GM18526 (cell line): Measurements from ENCODE around the gene ASTN2.

ENCODE experiments used
- POLR2A ChIP-seq: IDR thresholded peaks from 3 replicates; pipeline ENCODE4 v1.6.1; 2011; ENCODE audit not compliant: insufficient read length; ENCODE audit errors: extremely low read depth

Gene ASTN2

DNA sequence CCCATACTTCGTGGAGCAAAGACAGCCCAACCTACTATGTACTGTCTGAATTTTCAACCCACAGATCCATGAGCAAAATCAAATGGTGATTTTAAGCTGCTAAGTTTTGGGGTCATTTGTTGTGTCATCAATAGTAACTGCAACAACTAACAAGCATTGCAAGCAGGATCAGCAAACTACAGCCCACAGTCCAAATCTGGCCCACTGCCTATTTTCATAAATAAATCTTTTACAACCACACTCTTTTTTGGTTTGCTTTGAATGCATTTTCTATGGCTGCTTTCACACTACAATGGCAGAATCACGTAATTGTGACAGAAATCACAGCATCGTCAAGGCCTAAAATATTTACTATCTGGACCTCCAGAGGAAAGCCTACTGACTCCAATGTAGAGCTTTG is 964.9 kb downstream of the ASTN2 start:
- no peak for TF ChIP-seq POLR2A

DNA sequence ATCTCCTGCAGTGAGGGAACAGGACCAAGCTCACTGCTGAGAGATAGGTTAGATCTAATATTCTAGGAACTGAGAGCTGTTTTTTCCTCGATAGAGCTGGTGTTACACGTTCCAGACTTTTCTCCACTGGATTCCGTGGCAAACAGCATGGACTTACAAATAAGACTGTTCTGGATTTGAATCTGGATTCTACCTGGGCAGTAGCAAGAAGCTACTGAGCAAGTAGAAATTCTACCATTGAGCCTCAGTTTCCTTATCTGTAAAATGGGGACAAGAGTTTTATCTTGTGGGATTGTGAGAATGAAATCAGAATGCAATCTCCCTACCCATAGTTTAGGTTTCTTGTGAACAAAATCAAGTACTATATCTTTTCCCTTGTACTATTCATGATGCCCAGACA is 966.4 kb downstream of the ASTN2 start:
- no peak for TF ChIP-seq POLR2A

- no peak for TF ChIP-seq POLR2A
Measured at GRCh38 chr9:116447934-116448333, 966.9 kb downstream of the ASTN2 start.

GRCh38 chr9:116442528-116442927 is 972.3 kb downstream of the ASTN2 start:
- TF ChIP-seq POLR2A = no peak

DNA sequence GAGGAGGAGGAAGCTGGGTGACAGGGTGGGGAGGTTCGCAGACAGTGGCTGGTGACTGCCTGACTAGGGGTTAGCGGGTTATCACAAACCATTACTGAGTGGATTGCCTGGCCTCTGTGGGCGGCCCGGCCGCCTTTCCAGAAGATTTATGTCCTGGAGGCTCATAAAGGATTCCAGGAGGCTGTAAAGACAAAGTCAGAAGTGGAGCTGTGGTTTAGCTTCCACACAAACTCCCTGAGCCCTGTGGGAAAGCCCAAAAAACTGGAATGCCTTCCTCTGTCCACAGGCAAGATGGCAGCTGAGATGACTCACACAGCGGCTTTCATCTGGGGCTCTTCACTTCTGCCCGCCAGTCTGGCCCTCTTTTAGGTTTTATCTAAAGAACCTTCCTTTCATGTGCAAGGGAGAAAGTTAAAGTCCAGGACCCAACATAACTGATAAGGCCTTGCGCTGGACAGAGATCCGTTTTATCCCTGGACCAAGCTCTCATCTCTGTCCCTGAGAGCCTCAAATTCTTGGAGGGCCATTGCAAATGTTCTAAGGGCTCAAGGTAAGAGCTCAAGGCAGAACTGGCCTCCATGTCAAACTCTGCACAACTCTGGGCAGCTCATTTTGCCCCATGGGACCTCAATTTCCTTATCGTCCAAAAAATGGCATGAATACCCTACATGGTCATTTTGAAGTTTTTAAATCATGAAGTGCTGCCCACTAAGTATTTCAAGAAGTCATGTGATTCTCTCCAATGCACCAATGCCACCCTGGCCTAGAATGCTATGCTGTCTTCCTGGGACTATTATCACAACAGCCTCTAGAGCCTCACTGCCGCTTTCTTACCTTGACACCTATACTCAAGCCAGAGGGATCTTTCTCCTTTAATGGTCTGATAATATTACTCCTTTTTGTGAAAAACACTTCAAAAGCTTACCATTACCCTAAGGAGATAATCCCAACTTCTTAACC is 977.2 kb downstream of the ASTN2 start:
- no peak for TF ChIP-seq POLR2A

DNA sequence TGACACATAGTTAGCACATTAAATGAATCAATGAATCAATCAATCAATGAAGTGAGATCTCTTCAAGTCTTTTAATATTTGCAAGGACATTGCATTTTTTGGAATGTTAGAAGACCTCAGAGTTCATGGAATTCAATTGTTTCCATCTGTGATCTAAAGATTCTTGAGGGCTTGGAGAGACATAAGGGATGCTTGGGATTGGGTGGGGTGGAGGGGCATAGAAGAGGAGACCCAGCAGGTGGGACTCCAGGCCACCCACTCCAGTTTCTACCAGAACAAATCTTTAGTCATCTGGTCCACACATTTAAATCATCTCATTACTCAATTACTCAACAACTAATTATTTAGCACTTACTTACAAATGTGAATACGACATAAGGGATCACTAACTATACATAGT is 978.7 kb downstream of the ASTN2 start:
- TF ChIP-seq POLR2A = no peak

- TF ChIP-seq POLR2A = no peak
Measured at GRCh38 chr9:116435706-116436105, 979.2 kb downstream of the ASTN2 start.

DNA sequence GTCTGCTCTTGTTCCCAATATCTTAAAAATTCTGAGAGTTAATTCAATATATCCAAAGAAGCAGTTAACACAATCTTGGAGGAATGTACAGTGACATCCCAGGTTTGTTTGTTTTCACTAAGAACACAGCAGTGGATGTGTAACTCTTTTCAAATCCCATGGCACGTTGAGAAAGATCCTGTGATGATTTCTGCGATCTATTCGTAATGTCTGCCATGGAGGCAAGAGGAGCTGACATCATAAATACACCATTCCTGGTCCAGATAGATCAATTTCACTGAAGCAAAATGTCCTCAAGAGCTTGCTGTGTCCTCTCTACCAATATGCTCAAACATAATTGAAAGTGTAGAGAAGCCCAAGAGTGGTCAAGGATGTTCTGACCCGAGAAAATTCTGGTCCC is 980.5 kb downstream of the ASTN2 start:
- no peak for TF ChIP-seq POLR2A

GRCh38 chr9:116432051-116432450 is 982.8 kb downstream of the ASTN2 start:
- no peak for TF ChIP-seq POLR2A

- TF ChIP-seq POLR2A = no peak
Measured at GRCh38 chr9:116430849-116431248, 984.0 kb downstream of the ASTN2 start.

GRCh38 chr9:116425244-116425643 is 989.6 kb downstream of the ASTN2 start:
- no peak for TF ChIP-seq POLR2A

GRCh38 chr9:116423149-116423548 is 991.7 kb downstream of the ASTN2 start:
- TF ChIP-seq POLR2A = no peak

DNA sequence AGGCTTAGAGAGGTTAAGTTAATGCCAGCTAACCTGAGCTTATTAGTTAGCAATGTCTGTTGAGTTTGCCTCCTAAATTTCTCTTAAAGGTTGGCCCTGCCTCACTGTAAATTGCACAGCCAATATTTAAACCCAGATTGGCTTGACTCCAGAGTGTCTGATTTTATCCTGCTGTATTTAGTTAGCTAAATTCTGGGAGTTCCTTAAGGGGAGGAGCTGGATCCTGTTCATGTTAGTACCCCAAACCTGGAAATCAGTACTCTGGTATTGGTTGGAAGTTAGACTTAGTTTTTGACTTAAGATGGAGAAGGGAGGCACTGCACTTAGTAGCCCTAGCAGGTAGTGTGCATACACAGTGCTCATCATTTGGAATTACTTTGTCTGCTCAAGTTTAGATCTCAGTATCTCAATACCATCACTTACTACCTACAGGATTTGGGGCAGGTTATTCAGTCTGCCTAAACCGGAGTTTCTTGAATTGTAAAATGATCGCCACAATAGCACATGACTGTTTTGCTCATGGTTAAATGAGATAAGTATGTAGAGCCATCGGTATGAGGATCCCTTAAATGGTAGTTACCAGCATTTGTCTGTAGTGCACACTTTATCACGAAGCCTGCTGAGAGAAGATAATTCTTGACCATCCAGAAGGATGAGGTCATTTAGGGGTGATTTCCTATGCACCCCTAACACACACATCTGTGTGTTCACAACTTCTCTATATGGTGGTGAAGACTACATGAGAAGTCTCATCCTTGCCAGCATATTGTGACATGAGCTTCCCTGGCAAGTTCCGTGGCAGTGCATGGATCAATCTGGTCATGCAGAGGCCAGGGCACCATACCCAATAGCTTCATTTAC is 992.5 kb downstream of the ASTN2 start:
- TF ChIP-seq POLR2A = no peak

GRCh38 chr9:116420993-116421538 is 993.8 kb downstream of the ASTN2 start:
- no peak for TF ChIP-seq POLR2A

- TF ChIP-seq POLR2A = no peak
Measured at GRCh38 chr9:116419181-116419580, 995.7 kb downstream of the ASTN2 start.

- TF ChIP-seq POLR2A = no peak
Measured at GRCh38 chr9:116417464-116417863, 997.4 kb downstream of the ASTN2 start.

DNA sequence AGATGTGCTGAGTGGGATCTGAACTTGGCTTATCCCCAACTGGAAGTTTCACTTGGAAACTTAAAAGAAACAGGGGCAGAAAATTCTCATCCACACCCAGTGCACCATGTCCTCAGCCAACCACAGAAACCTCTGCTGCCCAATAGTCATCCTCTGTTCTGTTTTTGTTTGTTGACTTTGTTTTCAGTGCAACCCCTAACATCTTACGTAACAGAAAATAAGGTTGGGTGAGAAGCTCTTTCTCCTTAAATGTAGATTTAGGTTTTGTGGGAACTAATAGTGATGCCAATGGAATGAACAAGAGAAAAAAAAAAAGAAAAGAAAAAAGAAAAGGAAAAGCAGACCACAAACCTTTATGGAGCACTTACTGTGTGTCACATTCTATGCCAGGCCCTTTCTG is 998.4 kb downstream of the ASTN2 start:
- no peak for TF ChIP-seq POLR2A
